Calu3 (cell line): ENCODE data around the gene GTF3C6. TPM values are rescaled to one million over a fixed set of nuclear protein-coding genes. Genes with fewer than 3 reads are reported as not detected.
A peak's percentile ranks its signal among the peaks of the same experiment; 100 is the strongest.

Experiments used
- Bru-seq: library from RNA; stranded (reverse); fragments of 400-500 nt; gene quantifications from one replicate; lab custom pipeline; 2021; lab: Mats Ljungman, UMichigan
- BruChase-seq, 2 experiments: library from RNA; stranded (reverse); fragments of 400-500 nt; gene quantifications; one replicate each; lab custom pipeline; 2021; lab: Mats Ljungman, UMichigan
- BruUV-seq: library from RNA; stranded (reverse); fragments of 400-500 nt; replicated peaks from 2 replicates; lab custom pipeline; 2021; lab: Mats Ljungman, UMichigan
- CTCF ChIA-PET: fragments of 300-600 bp; sonication (Branson Sonifier 250); formaldehyde crosslinking; loops from one replicate; lab custom pipeline; 2022; ENCODE audit warnings: antibody characterized with exemption; lab: Charles Lee
- DNase-seq: peaks from one replicate; pipeline ENCODE4 v3.0.0; 2022
- H3K27ac Mint-ChIP-seq: one replicate; pipeline ENCODE4 v1.8.0; 2022; ENCODE audit warnings: mixed read lengths; ENCODE audit not compliant: unreplicated experiment
- H3K27me3 Mint-ChIP-seq: one replicate; pipeline ENCODE4 v1.8.0; 2022; ENCODE audit warnings: mixed read lengths; ENCODE audit not compliant: unreplicated experiment
- H3K36me3 Mint-ChIP-seq: one replicate; pipeline ENCODE4 v1.8.0; 2022; ENCODE audit warnings: mild to moderate bottlenecking, moderate library complexity, mixed read lengths; ENCODE audit not compliant: insufficient read depth, unreplicated experiment
- H3K4me1 Mint-ChIP-seq: one replicate; pipeline ENCODE4 v1.8.0; 2022; ENCODE audit warnings: mild to moderate bottlenecking, low read depth, mixed read lengths; ENCODE audit not compliant: unreplicated experiment
- H3K4me3 Mint-ChIP-seq: one replicate; pipeline ENCODE4 v1.8.0; 2022; ENCODE audit warnings: mild to moderate bottlenecking, low read depth, moderate library complexity, mixed read lengths; ENCODE audit not compliant: unreplicated experiment
- H3K9me3 Mint-ChIP-seq: one replicate; pipeline ENCODE4 v1.8.0; 2022; ENCODE audit warnings: low read depth, mixed read lengths; ENCODE audit not compliant: unreplicated experiment
- intact Hi-C: fragments of 100-400 bp; cut with micrococcal nuclease; formaldehyde crosslinking; loops from one replicate; pipeline ENCODE4 v1.10.0; 2022; ENCODE audit not compliant: unreplicated experiment
- long read RNA-seq: library from polyadenylated mRNA; stranded (forward); transcript quantifications from one replicate; pipeline ENCODE4 v2.0.0, GENCODE V29; 2022
- total RNA-seq: library from RNA; stranded (reverse); gene quantifications from 2 replicates; pipeline ENCODE4 v1.2.3, GENCODE V29; 2022
- TF ChIP-seq, protein P1 (sequence below): fragments of 200-600 bp; IDR thresholded peaks from one replicate; pipeline ENCODE4 v1.8.0; 2022; ENCODE audit warnings: antibody characterized with exemption; ENCODE audit not compliant: unreplicated experiment

Gene GTF3C6
- total RNA-seq = 67.1 and 69.6 TPM in 2 replicates
- Bru-seq, nascent RNA = percentile 76 among the genes with signal in this experiment
- BruChase-seq, experiment 1, labeled RNA remaining after a 6-hour chase = percentile 81 among the genes with signal in this experiment
- percentile 62 among the genes with signal in this experiment for BruChase-seq, experiment 2, labeled RNA remaining after a 2-hour chase
- long read RNA-seq, transcript GTF3C6-201 (6 exons, 952 nt) = major isoform, 158 of 174 reads
- long read RNA-seq, partial matches to known transcripts = 4 of 174 reads
- long read RNA-seq, other reads (novel, unspliced or antisense) = 12 of 174 reads

DNA sequence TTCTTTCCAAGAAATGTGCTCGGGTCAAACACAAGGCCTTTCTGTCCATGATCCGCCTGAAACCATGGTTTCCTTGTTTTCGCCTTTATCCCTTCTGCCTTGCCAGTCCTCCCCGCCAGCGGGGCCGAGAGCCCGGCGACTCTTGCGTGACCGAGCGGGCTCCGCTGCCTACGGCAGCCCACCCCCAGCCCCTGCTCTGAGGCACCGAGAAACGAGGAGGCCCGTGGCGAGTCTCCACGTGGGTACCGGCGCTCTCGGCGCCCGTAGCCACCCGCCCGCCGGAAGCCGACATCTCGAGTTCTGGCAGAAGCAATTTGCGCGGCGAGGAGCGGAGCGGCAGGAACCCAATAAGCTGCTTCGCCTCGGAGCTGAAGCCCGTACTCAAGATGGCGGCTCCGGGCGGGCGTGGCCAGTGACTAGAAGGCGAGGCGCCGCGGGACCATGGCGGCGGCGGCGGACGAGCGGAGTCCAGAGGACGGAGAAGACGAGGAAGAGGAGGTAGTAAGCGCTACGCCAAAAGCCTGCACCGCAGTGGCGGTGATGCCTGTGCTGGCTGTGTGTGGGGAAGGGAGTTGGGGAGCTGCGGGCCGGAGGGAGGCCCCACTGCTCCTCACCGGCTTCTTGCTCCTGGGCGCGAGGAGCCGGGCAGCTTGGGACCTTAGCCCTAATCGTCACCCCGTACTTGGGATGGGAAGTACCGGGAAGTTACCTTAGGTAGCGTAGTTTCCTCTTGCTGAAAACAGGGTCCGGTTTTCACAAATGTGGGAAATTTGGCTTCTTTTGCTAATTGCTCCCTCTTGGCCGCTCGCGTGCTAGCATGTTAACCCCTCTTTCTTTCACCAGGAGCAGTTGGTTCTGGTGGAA lies at the start of gene GTF3C6:
Gene GTF3C6, plus strand, starts transcription at position 378 of the 864 bp plus-strand sequence. Its CDS starts 64 bp downstream, at position 442.
- Mint-ChIP-seq H3K36me3 (peaks cover 35% of the 10 kb centered on the region), H3K4me3 (peak within 1 kb of the TSS; percentile 100), H3K27me3 (no peaks in the 10 kb centered on the region), H3K9me3 (no peaks in the 10 kb centered on the region), H3K4me1 (peaks cover 8% of the 10 kb centered on the region), H3K27ac (peak within 1 kb of the TSS; percentile 98)
- CTCF ChIA-PET = interaction anchor here (0.5 to 1.2 kb wide), 9 partner anchors 9 to 283 kb away, joined by 3 to 5 read pairs (median 3); partner anchors contain the start of gene AMD1
- intact Hi-C loops = no loop called here
- BruUV-seq = no TSS peak
- TF ChIP-seq, protein P1, sequence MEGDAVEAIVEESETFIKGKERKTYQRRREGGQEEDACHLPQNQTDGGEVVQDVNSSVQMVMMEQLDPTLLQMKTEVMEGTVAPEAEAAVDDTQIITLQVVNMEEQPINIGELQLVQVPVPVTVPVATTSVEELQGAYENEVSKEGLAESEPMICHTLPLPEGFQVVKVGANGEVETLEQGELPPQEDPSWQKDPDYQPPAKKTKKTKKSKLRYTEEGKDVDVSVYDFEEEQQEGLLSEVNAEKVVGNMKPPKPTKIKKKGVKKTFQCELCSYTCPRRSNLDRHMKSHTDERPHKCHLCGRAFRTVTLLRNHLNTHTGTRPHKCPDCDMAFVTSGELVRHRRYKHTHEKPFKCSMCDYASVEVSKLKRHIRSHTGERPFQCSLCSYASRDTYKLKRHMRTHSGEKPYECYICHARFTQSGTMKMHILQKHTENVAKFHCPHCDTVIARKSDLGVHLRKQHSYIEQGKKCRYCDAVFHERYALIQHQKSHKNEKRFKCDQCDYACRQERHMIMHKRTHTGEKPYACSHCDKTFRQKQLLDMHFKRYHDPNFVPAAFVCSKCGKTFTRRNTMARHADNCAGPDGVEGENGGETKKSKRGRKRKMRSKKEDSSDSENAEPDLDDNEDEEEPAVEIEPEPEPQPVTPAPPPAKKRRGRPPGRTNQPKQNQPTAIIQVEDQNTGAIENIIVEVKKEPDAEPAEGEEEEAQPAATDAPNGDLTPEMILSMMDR = no peak
- peak; percentile 90 for DNase-seq

- no peaks in the 10 kb centered on the region for H3K27me3 Mint-ChIP-seq
- TF ChIP-seq, protein P1 = no peak
- H3K4me1 Mint-ChIP-seq = no peaks in the 10 kb centered on the region
- H3K36me3 Mint-ChIP-seq = no peaks in the 10 kb centered on the region
- no peak overlapping the region for H3K27ac Mint-ChIP-seq
- H3K4me3 Mint-ChIP-seq = no peak overlapping the region
- CTCF ChIA-PET = no interaction called here
- no TSS peak for BruUV-seq
- DNase-seq = no peak
- no peaks in the 10 kb centered on the region for H3K9me3 Mint-ChIP-seq
- intact Hi-C loops = no loop called here
These were observed 27.7 kb upstream of the GTF3C6 start for GRCh38 chr6:110930781-110931180.

DNA sequence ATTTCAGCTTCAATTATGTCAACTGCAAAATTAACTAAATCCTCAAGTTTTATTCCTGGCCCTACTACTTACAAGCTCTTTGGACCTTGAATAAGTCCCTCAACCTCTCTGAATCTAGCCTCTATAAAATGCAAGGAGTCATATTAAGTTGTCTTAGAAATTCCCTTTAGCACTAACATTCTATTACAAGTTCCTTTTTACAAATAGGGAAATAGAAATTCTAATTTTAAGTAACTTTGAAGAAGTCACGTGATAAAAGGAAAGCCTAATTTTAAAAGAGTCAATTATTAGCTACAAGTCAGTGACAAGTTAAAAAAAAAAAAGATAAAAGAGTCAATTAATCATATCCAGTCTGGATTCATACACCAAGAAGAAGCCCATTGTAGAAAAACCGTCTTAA lies 24.6 kb upstream of the GTF3C6 start:
- H3K4me1 Mint-ChIP-seq = no peaks in the 10 kb centered on the region
- no peaks in the 10 kb centered on the region for H3K9me3 Mint-ChIP-seq
- no TSS peak for BruUV-seq
- H3K4me3 Mint-ChIP-seq = no peak overlapping the region
- no peak for DNase-seq
- CTCF ChIA-PET = interaction anchor here (1.2 kb wide), 1 partner anchor 11 kb away, joined by 4 read pairs; no protein-coding TSS in a partner anchor
- TF ChIP-seq, protein P1 = no peak
- H3K27ac Mint-ChIP-seq = no peak overlapping the region
- no peaks in the 10 kb centered on the region for H3K27me3 Mint-ChIP-seq
- no peaks in the 10 kb centered on the region for H3K36me3 Mint-ChIP-seq
- intact Hi-C loops = no loop called here

- Mint-ChIP-seq H3K4me1 (no peaks in the 10 kb centered on the region), H3K27me3 (no peaks in the 10 kb centered on the region), H3K4me3 (no peak overlapping the region), H3K27ac (no peak overlapping the region), H3K36me3 (no peaks in the 10 kb centered on the region), H3K9me3 (no peaks in the 10 kb centered on the region)
- no TSS peak for BruUV-seq
- intact Hi-C loops = no loop called here
- no peak for DNase-seq
- TF ChIP-seq, protein P1 = no peak
- CTCF ChIA-PET = interaction anchor here (1.2 kb wide), 1 partner anchor 10 kb away, joined by 4 read pairs; no protein-coding TSS in a partner anchor
These were observed 24.1 kb upstream of the GTF3C6 start for GRCh38 chr6:110934381-110934898.
